ENCODE measurements around the gene USP3.
"Not testable (repeated sequence)": the region's sequence is repeated elsewhere in the genome, so short reads cannot be mapped to it uniquely, and the experiment has no call there.

The USP3 gene

DNA sequence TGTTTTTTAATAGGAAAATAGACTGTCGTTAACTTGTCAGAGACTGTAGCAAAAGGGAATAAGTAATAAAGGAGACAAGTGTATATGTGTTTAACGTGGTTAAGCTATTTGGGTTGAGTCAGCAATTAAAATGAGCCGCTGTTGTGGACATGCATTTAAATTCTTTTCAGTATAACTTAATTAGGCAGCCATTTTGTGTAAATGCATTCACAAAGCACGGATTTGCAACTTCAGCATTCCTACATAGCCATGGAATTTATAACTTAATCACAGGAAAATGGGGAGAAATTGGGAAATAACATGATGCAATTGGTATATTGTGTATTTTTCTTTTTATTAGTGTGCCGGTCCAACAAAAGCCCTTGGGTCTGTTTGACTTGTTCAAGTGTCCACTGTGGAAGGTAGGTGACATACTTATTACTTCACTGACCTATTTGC lies 27.9 kb downstream of the USP3 start:
- Histone ChIP-seq H3K9me2 (replicated peaks; ENCODE audit: low read depth, low read length) (no peaks in the 10 kb centered on the region), H3K4me2 (ENCODE audit: low read depth, low read length, poor library complexity, severe bottlenecking) (no peak overlapping the region), H3K9me3 (ENCODE audit: insufficient read depth, low read depth, low read length) (no peaks in the 10 kb centered on the region), H3K27me3 (ENCODE audit: insufficient read depth, low read length, poor library complexity, severe bottlenecking) (no peaks in the 10 kb centered on the region), H3F3A (ENCODE audit: low read depth) (peaks cover 8% of the 10 kb centered on the region; the same call in 1 of the 2 replicates), H4K20me1 (ENCODE audit: insufficient read depth, low read length, poor library complexity, severe bottlenecking) (peaks cover 68% of the 10 kb centered on the region), H3K9ac (ENCODE audit: low read depth, low read length, poor library complexity, severe bottlenecking) (no peak overlapping the region), H2AFZ (ENCODE audit: low read length) (no peak overlapping the region), H3K4me3 (ENCODE audit: low read length, poor library complexity, severe bottlenecking) (no peak overlapping the region), H3K79me2 (ENCODE audit: insufficient read depth, low read length) (peaks cover 93% of the 10 kb centered on the region), H3K36me3 (ENCODE audit: insufficient read depth, low read length) (peaks cover 4% of the 10 kb centered on the region; the same call in 1 of the 2 replicates), H3K4me1 (ENCODE audit: insufficient read depth, low read length, poor library complexity, severe bottlenecking) (peaks cover 8% of the 10 kb centered on the region)
- TF ChIP-seq EZH2phosphoT487 (IDR thresholded peaks at IDR 0.05; ENCODE audit: borderline replicate concordance) = no peak
- TF ChIP-seq, protein P1, sequence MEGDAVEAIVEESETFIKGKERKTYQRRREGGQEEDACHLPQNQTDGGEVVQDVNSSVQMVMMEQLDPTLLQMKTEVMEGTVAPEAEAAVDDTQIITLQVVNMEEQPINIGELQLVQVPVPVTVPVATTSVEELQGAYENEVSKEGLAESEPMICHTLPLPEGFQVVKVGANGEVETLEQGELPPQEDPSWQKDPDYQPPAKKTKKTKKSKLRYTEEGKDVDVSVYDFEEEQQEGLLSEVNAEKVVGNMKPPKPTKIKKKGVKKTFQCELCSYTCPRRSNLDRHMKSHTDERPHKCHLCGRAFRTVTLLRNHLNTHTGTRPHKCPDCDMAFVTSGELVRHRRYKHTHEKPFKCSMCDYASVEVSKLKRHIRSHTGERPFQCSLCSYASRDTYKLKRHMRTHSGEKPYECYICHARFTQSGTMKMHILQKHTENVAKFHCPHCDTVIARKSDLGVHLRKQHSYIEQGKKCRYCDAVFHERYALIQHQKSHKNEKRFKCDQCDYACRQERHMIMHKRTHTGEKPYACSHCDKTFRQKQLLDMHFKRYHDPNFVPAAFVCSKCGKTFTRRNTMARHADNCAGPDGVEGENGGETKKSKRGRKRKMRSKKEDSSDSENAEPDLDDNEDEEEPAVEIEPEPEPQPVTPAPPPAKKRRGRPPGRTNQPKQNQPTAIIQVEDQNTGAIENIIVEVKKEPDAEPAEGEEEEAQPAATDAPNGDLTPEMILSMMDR (conservative IDR thresholded peaks at IDR 0.05; ENCODE audit: low read length) = no peak

DNA sequence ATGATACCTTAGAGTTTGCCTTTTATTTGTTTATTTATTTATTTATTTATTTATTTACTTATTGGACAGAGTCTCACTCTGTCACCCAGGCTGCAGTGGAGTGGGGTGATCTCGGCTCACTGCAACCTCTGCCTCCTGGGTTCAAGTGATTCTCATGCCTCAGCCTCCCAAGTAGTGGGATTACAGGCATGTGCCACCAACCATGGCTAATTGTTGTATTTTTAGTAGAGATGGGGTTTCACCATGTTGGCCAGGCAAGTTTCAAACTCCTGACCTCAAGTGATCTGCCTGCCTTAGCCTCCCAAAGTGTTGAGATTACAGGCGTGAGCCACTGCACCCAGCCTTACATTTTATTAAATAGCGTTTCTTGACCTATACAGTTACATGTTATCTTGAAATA lies 30.5 kb downstream of the USP3 start:
- not testable (repeated sequence) for H2AFZ ChIP-seq (ENCODE audit: low read length); H3K9me2 ChIP-seq (replicated peaks; ENCODE audit: low read depth, low read length); H3K4me3 ChIP-seq (ENCODE audit: low read length, poor library complexity, severe bottlenecking); H3K9ac ChIP-seq (ENCODE audit: low read depth, low read length, poor library complexity, severe bottlenecking); H3K9me3 ChIP-seq (ENCODE audit: insufficient read depth, low read depth, low read length); H3F3A ChIP-seq (ENCODE audit: low read depth); H3K27me3 ChIP-seq (ENCODE audit: insufficient read depth, low read length, poor library complexity, severe bottlenecking); H3K4me2 ChIP-seq (ENCODE audit: low read depth, low read length, poor library complexity, severe bottlenecking)
- H4K20me1 ChIP-seq (ENCODE audit: insufficient read depth, low read length, poor library complexity, severe bottlenecking) = peaks cover 44% of the 10 kb centered on the region
- H3K36me3 ChIP-seq (ENCODE audit: insufficient read depth, low read length) = peaks cover 21% of the 10 kb centered on the region; the same call in 1 of the 2 replicates
- peaks cover 76% of the 10 kb centered on the region for H3K79me2 ChIP-seq (ENCODE audit: insufficient read depth, low read length)
- peaks cover 11% of the 10 kb centered on the region for H3K4me1 ChIP-seq (ENCODE audit: insufficient read depth, low read length, poor library complexity, severe bottlenecking)

DNA sequence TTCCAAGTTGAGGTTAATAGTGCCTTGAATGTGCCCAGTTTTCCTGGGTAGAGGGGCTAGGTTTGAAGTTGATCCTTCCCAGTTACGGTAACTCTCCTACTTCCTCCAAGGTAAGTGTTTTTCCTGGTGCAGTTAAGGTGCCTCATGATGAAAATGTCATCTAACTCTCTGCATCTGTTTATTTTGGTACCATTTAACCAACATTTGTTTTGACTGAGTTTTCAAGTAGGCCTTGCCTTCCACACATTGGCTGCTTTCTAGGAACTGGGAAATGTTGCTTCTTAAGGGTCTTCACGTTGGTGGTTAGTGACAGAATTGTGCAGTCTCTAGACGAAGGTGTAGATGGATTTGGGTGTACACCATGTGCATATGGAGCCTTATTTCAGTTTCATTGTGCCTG lies 31.3 kb downstream of the USP3 start:
- Histone ChIP-seq H3K9ac (ENCODE audit: low read depth, low read length, poor library complexity, severe bottlenecking) (no peak overlapping the region), H3K36me3 (ENCODE audit: insufficient read depth, low read length) (peaks cover 29% of the 10 kb centered on the region), H3K79me2 (ENCODE audit: insufficient read depth, low read length) (peaks cover 75% of the 10 kb centered on the region), H3F3A (ENCODE audit: low read depth) (peaks cover 8% of the 10 kb centered on the region; the same call in 1 of the 2 replicates), H2AFZ (ENCODE audit: low read length) (no peak overlapping the region), H3K27me3 (ENCODE audit: insufficient read depth, low read length, poor library complexity, severe bottlenecking) (no peaks in the 10 kb centered on the region), H3K4me1 (ENCODE audit: insufficient read depth, low read length, poor library complexity, severe bottlenecking) (peaks cover 12% of the 10 kb centered on the region), H3K9me2 (replicated peaks; ENCODE audit: low read depth, low read length) (no peaks in the 10 kb centered on the region), H3K4me3 (ENCODE audit: low read length, poor library complexity, severe bottlenecking) (no peak overlapping the region), H3K9me3 (ENCODE audit: insufficient read depth, low read depth, low read length) (no peaks in the 10 kb centered on the region), H3K4me2 (ENCODE audit: low read depth, low read length, poor library complexity, severe bottlenecking) (no peak overlapping the region), H4K20me1 (ENCODE audit: insufficient read depth, low read length, poor library complexity, severe bottlenecking) (peaks cover 49% of the 10 kb centered on the region)
- TF ChIP-seq EZH2phosphoT487 (IDR thresholded peaks at IDR 0.05; ENCODE audit: borderline replicate concordance) = no peak
- TF ChIP-seq, protein P1 (conservative IDR thresholded peaks at IDR 0.05; ENCODE audit: low read length) = no peak

DNA sequence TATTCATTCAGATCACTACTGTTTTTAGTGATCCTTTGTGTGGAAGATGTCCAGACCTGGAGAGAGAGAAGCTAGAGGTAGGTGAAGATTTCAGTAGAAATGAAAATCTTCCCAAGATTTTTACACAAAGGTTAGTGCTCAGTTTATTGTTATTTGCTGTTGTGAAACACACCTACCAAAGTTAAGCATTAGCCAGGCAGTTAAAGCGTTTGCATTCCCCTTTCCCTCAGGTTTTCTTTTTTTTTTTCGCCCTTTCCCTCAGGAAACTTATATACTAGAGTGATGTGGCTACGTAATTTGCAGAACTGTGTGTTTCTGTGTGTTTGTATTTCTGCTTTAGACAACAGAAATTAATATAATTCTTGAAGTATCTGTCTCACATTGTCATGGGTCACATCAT lies 34.5 kb downstream of the USP3 start:
- Histone ChIP-seq H3K36me3 (ENCODE audit: insufficient read depth, low read length) (peaks cover 40% of the 10 kb centered on the region), H2AFZ (ENCODE audit: low read length) (no peak overlapping the region), H3K4me3 (ENCODE audit: low read length, poor library complexity, severe bottlenecking) (no peak overlapping the region), H3K9ac (ENCODE audit: low read depth, low read length, poor library complexity, severe bottlenecking) (no peak overlapping the region), H3K9me3 (ENCODE audit: insufficient read depth, low read depth, low read length) (no peaks in the 10 kb centered on the region), H3K4me1 (ENCODE audit: insufficient read depth, low read length, poor library complexity, severe bottlenecking) (peaks cover 17% of the 10 kb centered on the region), H3K27me3 (ENCODE audit: insufficient read depth, low read length, poor library complexity, severe bottlenecking) (no peaks in the 10 kb centered on the region), H4K20me1 (ENCODE audit: insufficient read depth, low read length, poor library complexity, severe bottlenecking) (peaks cover 33% of the 10 kb centered on the region), H3K9me2 (replicated peaks; ENCODE audit: low read depth, low read length) (no peaks in the 10 kb centered on the region), H3F3A (ENCODE audit: low read depth) (no peaks in the 10 kb centered on the region), H3K79me2 (ENCODE audit: insufficient read depth, low read length) (peaks cover 69% of the 10 kb centered on the region), H3K4me2 (ENCODE audit: low read depth, low read length, poor library complexity, severe bottlenecking) (no peak overlapping the region)
- no peak for TF ChIP-seq EZH2phosphoT487 (IDR thresholded peaks at IDR 0.05; ENCODE audit: borderline replicate concordance)
- TF ChIP-seq, protein P1 (conservative IDR thresholded peaks at IDR 0.05; ENCODE audit: low read length) = no peak
